HG03095 (cell line): ENCODE data around the gene HEG1.

Source experiments
- ATAC-seq: cut with Tn5 transposase; IDR thresholded peaks from one replicate; pipeline ENCODE4 v1.9.1; 2021; ENCODE audit warnings: moderate library complexity; ENCODE audit not compliant: unreplicated experiment

Gene HEG1

GRCh38 chr3:125051715-125052581, 3.8 kb downstream of the HEG1 start:
- ATAC-seq: no peak

- ATAC-seq: no peak
These were observed 4.6 kb downstream of the HEG1 start for GRCh38 chr3:125051205-125051604.

GRCh38 chr3:125050488-125051090, 5.2 kb downstream of the HEG1 start:
- no peak for ATAC-seq

GRCh38 chr3:125048282-125048681, 7.5 kb downstream of the HEG1 start:
- no peak for ATAC-seq

- ATAC-seq: no peak
These were observed 9.8 kb downstream of the HEG1 start for GRCh38 chr3:125045965-125046364.

- ATAC-seq: no peak
These were observed 10.6 kb downstream of the HEG1 start for GRCh38 chr3:125045194-125045593.

GRCh38 chr3:125043599-125044151, 12.1 kb downstream of the HEG1 start:
- ATAC-seq: no peak

- no peak for ATAC-seq
These were observed 12.9 kb downstream of the HEG1 start for GRCh38 chr3:125042725-125043406.

GRCh38 chr3:125039131-125040100, 16.4 kb downstream of the HEG1 start:
- no peak for ATAC-seq

- ATAC-seq: no peak
These were observed 18.2 kb downstream of the HEG1 start for GRCh38 chr3:125037498-125038150.

GRCh38 chr3:125035217-125035616, 20.6 kb downstream of the HEG1 start:
- ATAC-seq: no peak

GRCh38 chr3:125033616-125034015, 22.2 kb downstream of the HEG1 start:
- no peak for ATAC-seq

- no peak for ATAC-seq
These were observed 22.7 kb downstream of the HEG1 start for GRCh38 chr3:125033135-125033534.

GRCh38 chr3:125032683-125033082, 23.1 kb downstream of the HEG1 start:
- no peak for ATAC-seq

GRCh38 chr3:125032100-125032643, 23.6 kb downstream of the HEG1 start:
- no peak for ATAC-seq

- no peak for ATAC-seq
These were observed 24.3 kb downstream of the HEG1 start for GRCh38 chr3:125031544-125031943.

GRCh38 chr3:125028657-125029056, 27.1 kb downstream of the HEG1 start:
- ATAC-seq: no peak

- ATAC-seq: no peak
These were observed 30.2 kb downstream of the HEG1 start for GRCh38 chr3:125025642-125026041.

- ATAC-seq: no peak
These were observed 31.0 kb downstream of the HEG1 start for GRCh38 chr3:125024817-125025216.
